Measurements from ENCODE around the gene ANKRD31. TPM values are rescaled to one million over a fixed set of nuclear protein-coding genes. Genes with fewer than 3 reads are reported as not detected.
"Not testable (repeated sequence)": the region's sequence is repeated elsewhere in the genome, so short reads cannot be mapped to it uniquely, and the experiment has no call there.

ANKRD31 gene
- total RNA-seq, 1 donor from 2014 or later, result 1.2 TPM

DNA sequence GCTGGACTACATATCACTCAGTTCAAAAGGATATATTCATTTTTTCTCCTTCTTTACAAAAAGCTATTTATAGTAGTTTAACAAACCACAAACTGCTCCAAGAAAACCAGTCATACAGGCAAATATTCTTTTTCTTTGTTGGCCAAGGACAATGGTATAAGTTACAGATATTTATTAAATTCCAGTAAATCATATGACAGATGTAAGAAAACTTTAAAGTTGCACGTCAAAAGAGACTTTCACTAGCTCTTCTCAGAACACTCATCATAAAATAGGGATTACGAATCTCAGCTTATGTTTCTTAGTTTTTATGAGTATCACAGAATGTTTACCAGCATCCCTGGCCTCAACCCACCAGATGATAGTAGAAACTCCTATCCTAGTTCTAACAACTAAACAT is 67.2 kb downstream of the ANKRD31 start:
- Histone ChIP-seq H3K36me3 (no peaks in the 10 kb centered on the region), H3K9me3 (no peaks in the 10 kb centered on the region), H3K4me3 (no peak overlapping the region), H3K27ac (no peak overlapping the region), H3K4me1 (no peaks in the 10 kb centered on the region), H3K27me3 (no peaks in the 10 kb centered on the region)
- intact Hi-C loops (cut with DNase I), result no loop called here
- DNase-seq (ENCODE audit: extremely low spot score in 2 of 2), result no peak
- TF ChIP-seq POLR2AphosphoS5 (IDR thresholded peaks at IDR 0.05; ENCODE audit: insufficient read depth in 1 of 2, low read depth in 1 of 2), result no peak
- TF ChIP-seq, protein P1, sequence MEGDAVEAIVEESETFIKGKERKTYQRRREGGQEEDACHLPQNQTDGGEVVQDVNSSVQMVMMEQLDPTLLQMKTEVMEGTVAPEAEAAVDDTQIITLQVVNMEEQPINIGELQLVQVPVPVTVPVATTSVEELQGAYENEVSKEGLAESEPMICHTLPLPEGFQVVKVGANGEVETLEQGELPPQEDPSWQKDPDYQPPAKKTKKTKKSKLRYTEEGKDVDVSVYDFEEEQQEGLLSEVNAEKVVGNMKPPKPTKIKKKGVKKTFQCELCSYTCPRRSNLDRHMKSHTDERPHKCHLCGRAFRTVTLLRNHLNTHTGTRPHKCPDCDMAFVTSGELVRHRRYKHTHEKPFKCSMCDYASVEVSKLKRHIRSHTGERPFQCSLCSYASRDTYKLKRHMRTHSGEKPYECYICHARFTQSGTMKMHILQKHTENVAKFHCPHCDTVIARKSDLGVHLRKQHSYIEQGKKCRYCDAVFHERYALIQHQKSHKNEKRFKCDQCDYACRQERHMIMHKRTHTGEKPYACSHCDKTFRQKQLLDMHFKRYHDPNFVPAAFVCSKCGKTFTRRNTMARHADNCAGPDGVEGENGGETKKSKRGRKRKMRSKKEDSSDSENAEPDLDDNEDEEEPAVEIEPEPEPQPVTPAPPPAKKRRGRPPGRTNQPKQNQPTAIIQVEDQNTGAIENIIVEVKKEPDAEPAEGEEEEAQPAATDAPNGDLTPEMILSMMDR (IDR thresholded peaks at IDR 0.05), result no peak
- TF ChIP-seq POLR2A (IDR thresholded peaks at IDR 0.05), result no peak

- intact Hi-C loops (cut with DNase I), result no loop called here
- Histone ChIP-seq H3K4me1 (no peaks in the 10 kb centered on the region), H3K27me3 (no peaks in the 10 kb centered on the region), H3K36me3 (no peaks in the 10 kb centered on the region), H3K27ac (no peak overlapping the region), H3K9me3 (no peaks in the 10 kb centered on the region), H3K4me3 (no peak overlapping the region)
- TF ChIP-seq, protein P1 (IDR thresholded peaks at IDR 0.05), result no peak
- TF ChIP-seq POLR2A (IDR thresholded peaks at IDR 0.05), result no peak
- TF ChIP-seq POLR2AphosphoS5 (IDR thresholded peaks at IDR 0.05; ENCODE audit: insufficient read depth in 1 of 2, low read depth in 1 of 2), result no peak
- DNase-seq (ENCODE audit: extremely low spot score in 2 of 2), result no peak
Observed at GRCh38 chr5:75168026-75168735, 68.5 kb downstream of the ANKRD31 start.

DNA sequence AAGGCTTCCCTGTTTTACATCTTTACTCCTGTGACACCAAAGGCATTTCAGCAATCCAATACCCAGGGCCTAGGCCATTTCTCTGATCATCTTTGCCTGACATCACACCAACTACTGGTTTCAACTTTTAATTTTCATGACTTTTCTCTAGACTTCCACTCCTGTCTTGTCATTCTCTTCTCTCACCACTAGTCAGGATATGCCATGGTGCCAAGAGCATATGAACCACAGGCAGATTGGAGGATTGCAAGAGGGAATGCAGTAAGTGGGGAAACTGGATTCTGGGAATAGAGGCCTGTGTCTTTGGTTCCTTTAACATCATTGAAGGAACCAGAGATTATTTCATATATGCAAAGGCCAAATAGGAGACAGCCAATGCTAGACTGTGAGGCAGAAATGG is 69.3 kb downstream of the ANKRD31 start:
- intact Hi-C loops (cut with DNase I), result no loop called here
- H3K27ac ChIP-seq, result no peak overlapping the region
- DNase-seq (ENCODE audit: extremely low spot score in 2 of 2), result no peak
- TF ChIP-seq, protein P1 (IDR thresholded peaks at IDR 0.05), result no peak
- no peak for TF ChIP-seq POLR2A (IDR thresholded peaks at IDR 0.05)
- no peak for TF ChIP-seq POLR2AphosphoS5 (IDR thresholded peaks at IDR 0.05; ENCODE audit: insufficient read depth in 1 of 2, low read depth in 1 of 2)
- no peaks in the 10 kb centered on the region for H3K4me1 ChIP-seq
- H3K36me3 ChIP-seq, result no peaks in the 10 kb centered on the region
- no peaks in the 10 kb centered on the region for H3K9me3 ChIP-seq
- H3K4me3 ChIP-seq, result no peak overlapping the region
- no peaks in the 10 kb centered on the region for H3K27me3 ChIP-seq

DNA sequence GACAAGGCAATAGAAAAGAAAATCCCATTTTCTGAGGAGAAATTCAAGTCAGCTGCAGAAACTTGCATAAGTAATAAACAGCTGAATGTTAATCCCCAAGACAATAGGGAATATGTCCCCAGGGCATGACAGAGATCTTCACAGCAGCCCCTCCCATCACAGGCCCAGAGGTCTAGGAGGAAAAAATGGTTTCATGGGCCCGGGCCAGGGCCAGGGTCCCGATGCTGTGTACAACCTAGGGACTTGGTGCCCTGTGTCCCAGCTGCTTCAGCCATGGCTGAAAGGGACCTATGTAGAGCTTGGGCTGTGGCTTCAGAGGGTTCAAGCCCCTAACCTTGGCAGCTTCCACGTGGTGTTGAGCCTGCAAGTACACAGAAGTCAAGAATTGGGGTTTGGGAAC is 75.2 kb downstream of the ANKRD31 start:
- H3K27ac ChIP-seq; intact Hi-C loops (cut with DNase I); H3K36me3 ChIP-seq; DNase-seq (ENCODE audit: extremely low spot score in 2 of 2); H3K27me3 ChIP-seq; H3K4me1 ChIP-seq; H3K4me3 ChIP-seq: not testable (repeated sequence)
- peaks cover 12% of the 10 kb centered on the region for H3K9me3 ChIP-seq

DNA sequence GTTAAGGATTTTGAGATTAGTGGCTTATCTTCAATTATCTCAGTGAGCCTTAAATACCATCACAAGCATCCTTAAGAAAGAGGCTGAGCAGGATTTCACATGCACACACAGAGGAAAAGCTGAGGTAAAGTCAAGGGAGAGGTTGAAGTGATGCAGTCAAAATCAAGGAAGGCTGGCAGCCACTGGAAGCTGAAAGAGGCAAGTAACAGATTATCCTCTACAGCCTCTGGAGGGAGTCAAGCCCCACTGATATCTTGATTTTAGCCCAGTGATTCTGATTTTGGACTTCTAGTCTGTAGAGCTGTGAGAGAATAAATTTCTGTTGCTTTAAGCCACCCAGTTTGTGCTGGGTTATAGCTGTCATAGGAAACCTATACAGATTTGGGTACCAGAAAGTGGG is 80.1 kb downstream of the ANKRD31 start:
- Histone ChIP-seq H3K9me3 (peaks cover 6% of the 10 kb centered on the region), H3K4me1 (no peaks in the 10 kb centered on the region), H3K27ac (no peak overlapping the region), H3K27me3 (no peaks in the 10 kb centered on the region), H3K4me3 (no peak overlapping the region), H3K36me3 (no peaks in the 10 kb centered on the region)
- no peak for DNase-seq (ENCODE audit: extremely low spot score in 2 of 2)
- TF ChIP-seq POLR2A (IDR thresholded peaks at IDR 0.05) (no peak), POLR2AphosphoS5 (IDR thresholded peaks at IDR 0.05; ENCODE audit: insufficient read depth in 1 of 2, low read depth in 1 of 2) (no peak)
- TF ChIP-seq, protein P1 (IDR thresholded peaks at IDR 0.05), result no peak
- intact Hi-C loops (cut with DNase I), result no loop called here

All from vagina (tissue), 2 donors.